K562 (cell line): Measurements from ENCODE around the gene EIF3J. TPM values are rescaled to one million over a fixed set of nuclear protein-coding genes. Genes with fewer than 3 reads are reported as not detected.

Source experiments
- ATAC-seq: fragments of 200-7000 bp; cut with Tn5 transposase; 3 replicates; pipeline ENCODE4 v1.9.1; 2020; ENCODE audit warnings: moderate library complexity
- BruUV-seq: library from RNA; stranded (reverse); fragments of 400-500 nt; replicated peaks from 2 replicates; lab custom pipeline; 2021; lab: Mats Ljungman, UMichigan
- CTCF ChIA-PET: fragments of 300-600 bp; formaldehyde crosslinking; extraction: SDS; loops from one replicate; lab custom pipeline; 2021; ENCODE audit warnings: low intra/inter-chr PET ratio; lab: Yijun Ruan, JAX
- POLR2A ChIA-PET: fragments of 300-600, 350-650 bp; sonication (Branson Sonifier 250); formaldehyde crosslinking; extraction: SDS; loops from one replicate; lab custom pipeline; 2021; ENCODE audit warnings: antibody characterized with exemption, inconsistent platforms; lab: Yijun Ruan, JAX
- DNase-seq, 4 experiments: peaks; one replicate each; pipeline versions ENCODE4 v3.0.0 to v3.0.0-alpha.2; 2011 to 2018; ENCODE audit warnings: low spot score in 3 of 4, mixed read lengths in 3 of 4; ENCODE audit errors: extremely low read depth in 1 of 4
- FAIRE-seq: peaks from 2 replicates; lab custom pipeline; 2011; peaks lifted over from hg19 to GRCh38; lab: Jason Lieb, UNC
- H2AFZ ChIP-seq: 2 replicates; pipeline ENCODE4 v1.6.0; 2011; ENCODE audit warnings: low read depth, low read length, control low read depth, inconsistent platforms
- H3K27ac ChIP-seq: fragments of 200-600 bp; 3 replicates; pipeline ENCODE4 v1.8.0; 2011; ENCODE audit warnings: low read depth, mild to moderate bottlenecking, control low read depth, inconsistent platforms, low read length, moderate library complexity, mixed read lengths; ENCODE audit errors: extremely low read depth
- H3K27me3 ChIP-seq, 2 experiments: fragments of 300-600 bp in 1 of 2; 2 replicates in 1 of 2; 3 replicates in 1 of 2; pipeline versions ENCODE4 v1.6.0 to v1.8.0; 2011; ENCODE audit warnings: inconsistent platforms in 2 of 2, low read length in 2 of 2, mild to moderate bottlenecking in 1 of 2, mixed read lengths in 1 of 2, moderate library complexity in 1 of 2; ENCODE audit not compliant: control insufficient read depth in 2 of 2, insufficient read depth in 2 of 2
- H3K36me3 ChIP-seq: fragments of 300-600 bp; 3 replicates; pipeline ENCODE4 v1.8.0; 2011; ENCODE audit warnings: mild to moderate bottlenecking, low read length, inconsistent platforms; ENCODE audit not compliant: control insufficient read depth, insufficient read depth
- H3K4me1 ChIP-seq, 2 experiments: fragments of 200-600 bp in 1 of 2; replicated peaks in 1 of 2; 2 replicates in 1 of 2; 3 replicates in 1 of 2; pipeline versions ENCODE4 v1.5.1 to v1.8.0; 2011; ENCODE audit warnings: inconsistent platforms in 2 of 2, low read length in 2 of 2, mild to moderate bottlenecking in 1 of 2, mixed read lengths in 1 of 2, moderate library complexity in 1 of 2; ENCODE audit not compliant: control insufficient read depth in 2 of 2, insufficient read depth in 2 of 2
- H3K4me2 ChIP-seq: 2 replicates; pipeline ENCODE4 v1.6.1; 2011; ENCODE audit warnings: low read length, control low read depth, inconsistent platforms, mixed read lengths; ENCODE audit not compliant: insufficient read depth
- H3K4me3 ChIP-seq: fragments of 200-600 bp; sonication (generic), shearing (Covaris generic); 2 replicates; pipeline ENCODE4 v1.5.1; 2016; ENCODE audit warnings: control low read depth, inconsistent platforms
- H3K79me2 ChIP-seq: fragments of 200-600 bp; 3 replicates; pipeline ENCODE4 v1.8.0; 2011; ENCODE audit warnings: low read length, inconsistent platforms; ENCODE audit not compliant: control insufficient read depth, insufficient read depth
- H3K9ac ChIP-seq, 2 experiments: 2 replicates each; pipeline versions ENCODE4 v1.6.0 to v1.6.1; 2011; ENCODE audit warnings: low read depth in 2 of 2, low read length in 2 of 2, control low read depth in 1 of 2, inconsistent platforms in 1 of 2, mild to moderate bottlenecking in 1 of 2, mixed read lengths in 1 of 2; ENCODE audit not compliant: insufficient read depth in 1 of 2
- H3K9me1 ChIP-seq: one replicate; pipeline ENCODE4 v1.6.0; 2011; ENCODE audit warnings: inconsistent platforms, mild to moderate bottlenecking, low read length, moderate library complexity; ENCODE audit not compliant: control insufficient read depth, insufficient read depth
- H3K9me3 ChIP-seq: replicated peaks from 2 replicates; pipeline ENCODE4 v1.5.1; 2011; ENCODE audit warnings: low read depth, low read length, inconsistent platforms; ENCODE audit not compliant: control insufficient read depth, insufficient read depth
- H4K20me1 ChIP-seq: replicated peaks from 2 replicates; pipeline ENCODE4 v1.6.1; 2011; ENCODE audit warnings: low read length, inconsistent platforms, mixed read lengths; ENCODE audit not compliant: control insufficient read depth, insufficient read depth
- NFIC ChIP-seq: fragments of 450-650 bp; IDR thresholded peaks from 2 replicates; pipeline ENCODE4 v1.6.1; 2017; ENCODE audit warnings: mild to moderate bottlenecking, inconsistent platforms
- RBM25 ChIP-seq: fragments of 200-400 bp; formaldehyde crosslinking; IDR thresholded peaks from 2 replicates; pipeline ENCODE4 v1.6.1; 2018; ENCODE audit warnings: low read length, low read depth, moderate library complexity; ENCODE audit not compliant: severe bottlenecking
- ZNF121 ChIP-seq: sonication (generic); formaldehyde crosslinking; conservative IDR thresholded peaks from 2 replicates; pipeline ENCODE4 v1.8.0; 2022; ENCODE audit warnings: missing genetic modification reagents
- ZNF197 ChIP-seq: fragments of 200-800 bp; sonication (Bioruptor generic); IDR thresholded peaks from 2 replicates; pipeline ENCODE4 v1.6.1; 2016; ENCODE audit warnings: low read depth, missing genetic modification characterization, missing compliant biosample characterization
- ZZZ3 ChIP-seq: fragments of 450-650 bp; IDR thresholded peaks from 2 replicates; pipeline ENCODE4 v1.6.1; 2016; ENCODE audit warnings: antibody characterized with exemption, mild to moderate bottlenecking, moderate library complexity
- WGBS: fragments of 100-300 bp; shearing (Covaris generic); methylation state at CpG from one replicate; pipeline ENCODE4 v1.1.6; 2016; ENCODE audit warnings: low coverage, mixed read lengths; ENCODE audit not compliant: insufficient coverage; ENCODE audit errors: missing lambda C conversion rate; 5-methylcytosine and 5-hydroxymethylcytosine counted together
- in situ Hi-C: fragments of 300-500 bp; cut with MboI; formaldehyde crosslinking; loops from 4 replicates; pipeline ENCODE4 v1.15.0; 2018; ENCODE audit warnings: inconsistent platforms, mixed read lengths
- intact Hi-C: fragments of 100-400 bp; cut with micrococcal nuclease; formaldehyde crosslinking; loops from 2 replicates; pipeline ENCODE4 v1.14.2; 2022
- polyA plus RNA-seq, 8 experiments: library from polyadenylated mRNA; depleted of rRNA in 4 of 8; stranded (reverse) in 5 of 8; unstranded in 3 of 8; fragments of >200 nt; fragmentation: Nextera tagmentation in 2 of 8; fragmentation: Illumina TruSeq in 1 of 8; extraction: Ambion mirVana in 2 of 8; extraction: Trizol in 1 of 8; gene quantifications; 2 replicates each; pipeline versions ENCODE4 v1.2.1 to v1.2.3, GENCODE V29; 2011 to 2014; ENCODE audit warnings: inconsistent platforms in 1 of 8, missing spikeins in 1 of 8
- total RNA-seq, 7 experiments: library from RNA; depleted of rRNA in 6 of 7; stranded (reverse); fragments of >200 nt in 6 of 7; fragmentation: Illumina TruSeq in 2 of 7; extraction: Trizol in 2 of 7; gene quantifications; 2 replicates each; pipeline versions ENCODE4 v1.2.1 to v1.2.3, GENCODE V29; 2011 to 2021; ENCODE audit warnings: low replicate concordance in 1 of 7
- TF ChIP-seq, protein P1 (sequence below): fragments of 250-450 bp; sonication (Bioruptor Pico); IDR thresholded peaks from 2 replicates; pipeline ENCODE4 v1.4.0; 2020; ENCODE audit warnings: borderline replicate concordance
- TF ChIP-seq, protein P2 (sequence below), 3 experiments: fragments of 200-800 bp in 1 of 3; sonication (Bioruptor generic) in 1 of 3; sonication (generic) in 1 of 3; formaldehyde crosslinking in 1 of 3; IDR thresholded peaks; 2 replicates each; pipeline versions ENCODE4 v1.6.1 to v1.8.0; 2016 to 2022; ENCODE audit warnings: mild to moderate bottlenecking in 2 of 3, missing compliant biosample characterization in 2 of 3, missing genetic modification characterization in 2 of 3, missing genetic modification reagents in 1 of 3

The EIF3J gene
- total and polyA plus RNA-seq, 9 of the 15 experiments (the other 6 are each of a cell fraction or from before 2014, with no cell fraction given), result 44.2 to 217 (median 151) TPM

GRCh38 chr15:44541282-44541958, 4.5 kb downstream of the EIF3J start:
- Histone ChIP-seq H3K27ac (peak overlapping the region; percentile 32; the same call in 1 of the 3 replicates), H4K20me1 (peaks cover 15% of the 10 kb centered on the region; the same call in 1 of the 2 replicates), H3K4me1 (peaks cover 12 to 23% of the 10 kb centered on the region in 2 experiments; a peak in 4 of 5 replicates), H3K27me3 (no peaks in the 10 kb centered on the region), H2AFZ (no peak overlapping the region), H3K36me3 (peaks cover 71% of the 10 kb centered on the region), H3K9me1 (no peaks in the 10 kb centered on the region), H3K79me2 (peaks cover 96% of the 10 kb centered on the region), H3K4me2 (peak overlapping the region; percentile 16), H3K9ac (peak overlapping the region in 1 of 2 experiments; percentile 15; a peak in 1 of 4 replicates)
- no peak for ATAC-seq
- intact Hi-C loops (no loop called here), in situ Hi-C loops (no loop called here)
- DNase-seq, result no peak
- FAIRE-seq, result no peak
- CTCF ChIA-PET, result no interaction called here
- 84% methylated on average over 4 of the region's 4 CpGs for WGBS
- no TSS peak for BruUV-seq
- TF ChIP-seq NFIC (peak; percentile 70), ZNF197 (CRISPR knock-in tag) (no peak), ZZZ3 (no peak), ZNF121 (CRISPR knock-in tag) (peak; percentile 94), RBM25 (peak; percentile 77)
- TF ChIP-seq, protein P1, sequence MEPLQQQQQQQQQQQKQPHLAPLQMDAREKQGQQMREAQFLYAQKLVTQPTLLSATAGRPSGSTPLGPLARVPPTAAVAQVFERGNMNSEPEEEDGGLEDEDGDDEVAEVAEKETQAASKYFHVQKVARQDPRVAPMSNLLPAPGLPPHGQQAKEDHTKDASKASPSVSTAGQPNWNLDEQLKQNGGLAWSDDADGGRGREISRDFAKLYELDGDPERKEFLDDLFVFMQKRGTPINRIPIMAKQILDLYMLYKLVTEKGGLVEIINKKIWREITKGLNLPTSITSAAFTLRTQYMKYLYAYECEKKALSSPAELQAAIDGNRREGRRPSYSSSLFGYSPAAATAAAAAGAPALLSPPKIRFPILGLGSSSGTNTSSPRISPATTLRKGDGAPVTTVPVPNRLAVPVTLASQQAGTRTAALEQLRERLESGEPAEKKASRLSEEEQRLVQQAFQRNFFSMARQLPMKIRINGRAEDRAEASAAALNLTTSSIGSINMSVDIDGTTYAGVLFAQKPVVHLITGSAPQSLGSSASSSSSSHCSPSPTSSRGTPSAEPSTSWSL (CRISPR knock-in tag), result no peak
- TF ChIP-seq, protein P2, sequence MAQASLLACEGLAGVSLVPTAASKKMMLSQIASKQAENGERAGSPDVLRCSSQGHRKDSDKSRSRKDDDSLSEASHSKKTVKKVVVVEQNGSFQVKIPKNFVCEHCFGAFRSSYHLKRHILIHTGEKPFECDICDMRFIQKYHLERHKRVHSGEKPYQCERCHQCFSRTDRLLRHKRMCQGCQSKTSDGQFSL (CRISPR knock-in tag; IDR thresholded peaks at IDR 0.05), result no peak
- TF ChIP-seq, protein P2 (tag; IDR thresholded peaks at IDR 0.05), result no peak
- TF ChIP-seq, all 486 proteins: peak for 3
- Histone ChIP-seq H3K9me3 (no peaks in the 10 kb centered on the region), H3K4me3 (no peak overlapping the region)
- POLR2A ChIA-PET, result interaction anchor here (1.1 to 1.7 kb wide), 2 partner anchors 13 to 18 kb away, joined by 3 to 9 read pairs; no protein-coding TSS in a partner anchor
